T-helper 1 cell treated with Interleukin-12 subunit alpha and Interleukin-12 subunit beta and Interleukin-4 antibody, amounts not matched to agents 30 μg/mL and 1 μg/mL, for 36 hours (primary cell): ENCODE results near the gene RAD23B.
A peak's percentile ranks its signal among the peaks of the same experiment; 100 is the strongest.

ENCODE experiments used
- H3K27ac Mint-ChIP-seq: one replicate; pipeline ENCODE4 v1.8.0; 2021; ENCODE audit warnings: mild to moderate bottlenecking, mixed read lengths
- H3K27me3 Mint-ChIP-seq: one replicate; pipeline ENCODE4 v1.8.0; 2021; ENCODE audit warnings: low read depth, mixed read lengths
- H3K36me3 Mint-ChIP-seq: one replicate; pipeline ENCODE4 v1.8.0; 2021; ENCODE audit warnings: low read depth, mixed read lengths
- H3K4me1 Mint-ChIP-seq: one replicate; pipeline ENCODE4 v1.8.0; 2021; ENCODE audit warnings: low read depth, mixed read lengths
- H3K4me3 Mint-ChIP-seq: one replicate; pipeline ENCODE4 v1.8.0; 2021; ENCODE audit warnings: mild to moderate bottlenecking, moderate library complexity, mixed read lengths
- H3K9me3 Mint-ChIP-seq: one replicate; pipeline ENCODE4 v1.8.0; 2021; ENCODE audit warnings: mixed read lengths

RAD23B gene

GRCh38 chr9:107282759-107283622 is at the start of gene RAD23B:
RAD23B (plus strand) TSS chr9:107283279; CDS start chr9:107283630, 351 bp downstream.
- H3K36me3 Mint-ChIP-seq, result peaks cover 3% of the 10 kb centered on the region
- peak within 1 kb of the TSS; percentile 97 for H3K4me3 Mint-ChIP-seq
- peak within 1 kb of the TSS; percentile 94 for H3K27ac Mint-ChIP-seq

GRCh38 chr9:107235765-107236442 is 47.2 kb upstream of the RAD23B start:
- Mint-ChIP-seq H3K27ac (no peak overlapping the region), H3K36me3 (no peaks in the 10 kb centered on the region), H3K4me3 (no peak overlapping the region), H3K9me3 (no peaks in the 10 kb centered on the region), H3K4me1 (no peaks in the 10 kb centered on the region), H3K27me3 (peaks cover 30% of the 10 kb centered on the region)

More at GRCh38 chr9:107282759-107283622, at the start of gene RAD23B:
- H3K4me1 Mint-ChIP-seq, result peaks cover 34% of the 10 kb centered on the region
- H3K9me3 Mint-ChIP-seq, result no peaks in the 10 kb centered on the region
- no peaks in the 10 kb centered on the region for H3K27me3 Mint-ChIP-seq

- H3K36me3 Mint-ChIP-seq, result no peaks in the 10 kb centered on the region
- no peak overlapping the region for H3K27ac Mint-ChIP-seq
- peaks cover 5% of the 10 kb centered on the region for H3K4me1 Mint-ChIP-seq
Measured at GRCh38 chr9:107237873-107238272, 45.2 kb upstream of the RAD23B start.

GRCh38 chr9:107239474-107239873 is 43.6 kb upstream of the RAD23B start:
- no peak overlapping the region for H3K27ac Mint-ChIP-seq
- H3K9me3 Mint-ChIP-seq, result no peaks in the 10 kb centered on the region
- H3K27me3 Mint-ChIP-seq, result peaks cover 11% of the 10 kb centered on the region
- no peak overlapping the region for H3K4me3 Mint-ChIP-seq
- peaks cover 13% of the 10 kb centered on the region for H3K4me1 Mint-ChIP-seq
- no peaks in the 10 kb centered on the region for H3K36me3 Mint-ChIP-seq

More at GRCh38 chr9:107237873-107238272, 45.2 kb upstream of the RAD23B start:
- Mint-ChIP-seq H3K27me3 (peaks cover 14% of the 10 kb centered on the region), H3K4me3 (no peak overlapping the region), H3K9me3 (no peaks in the 10 kb centered on the region)

- Mint-ChIP-seq H3K27me3 (peaks cover 11% of the 10 kb centered on the region), H3K4me1 (peaks cover 14% of the 10 kb centered on the region), H3K36me3 (no peaks in the 10 kb centered on the region), H3K27ac (no peak overlapping the region), H3K4me3 (no peak overlapping the region), H3K9me3 (no peaks in the 10 kb centered on the region)
Measured at GRCh38 chr9:107240260-107240659, 42.8 kb upstream of the RAD23B start.

GRCh38 chr9:107242073-107243030 is 40.7 kb upstream of the RAD23B start:
- no peak overlapping the region for H3K4me3 Mint-ChIP-seq
- H3K9me3 Mint-ChIP-seq, result peaks cover 2% of the 10 kb centered on the region
- no peak overlapping the region for H3K27ac Mint-ChIP-seq
- H3K4me1 Mint-ChIP-seq, result peaks cover 14% of the 10 kb centered on the region
- H3K36me3 Mint-ChIP-seq, result peaks cover 2% of the 10 kb centered on the region
- H3K27me3 Mint-ChIP-seq, result no peaks in the 10 kb centered on the region

GRCh38 chr9:107243742-107244141 is 39.3 kb upstream of the RAD23B start:
- Mint-ChIP-seq H3K4me1 (peaks cover 14% of the 10 kb centered on the region), H3K36me3 (peaks cover 2% of the 10 kb centered on the region), H3K27ac (peak overlapping the region; percentile 66), H3K4me3 (no peak overlapping the region), H3K27me3 (no peaks in the 10 kb centered on the region), H3K9me3 (peaks cover 2% of the 10 kb centered on the region)

- Mint-ChIP-seq H3K9me3 (peaks cover 2% of the 10 kb centered on the region), H3K4me1 (peaks cover 14% of the 10 kb centered on the region), H3K27me3 (no peaks in the 10 kb centered on the region), H3K27ac (no peak overlapping the region), H3K36me3 (peaks cover 2% of the 10 kb centered on the region), H3K4me3 (no peak overlapping the region)
Measured at GRCh38 chr9:107246259-107247254, 36.5 kb upstream of the RAD23B start.

- H3K27ac Mint-ChIP-seq, result no peak overlapping the region
- peaks cover 12% of the 10 kb centered on the region for H3K27me3 Mint-ChIP-seq
- H3K4me1 Mint-ChIP-seq, result peaks cover 8% of the 10 kb centered on the region
- H3K9me3 Mint-ChIP-seq, result peaks cover 2% of the 10 kb centered on the region
- peaks cover 2% of the 10 kb centered on the region for H3K36me3 Mint-ChIP-seq
- no peak overlapping the region for H3K4me3 Mint-ChIP-seq
Measured at GRCh38 chr9:107248714-107249113, 34.4 kb upstream of the RAD23B start.

- H3K27ac Mint-ChIP-seq, result no peak overlapping the region
- peaks cover 15% of the 10 kb centered on the region for H3K27me3 Mint-ChIP-seq
- H3K9me3 Mint-ChIP-seq, result peaks cover 2% of the 10 kb centered on the region
- H3K4me3 Mint-ChIP-seq, result no peak overlapping the region
- peaks cover 4% of the 10 kb centered on the region for H3K4me1 Mint-ChIP-seq
- H3K36me3 Mint-ChIP-seq, result peaks cover 2% of the 10 kb centered on the region
Measured at GRCh38 chr9:107249131-107249533, 33.9 kb upstream of the RAD23B start.

- Mint-ChIP-seq H3K9me3 (peaks cover 2% of the 10 kb centered on the region), H3K27me3 (peaks cover 19% of the 10 kb centered on the region), H3K4me3 (no peak overlapping the region), H3K36me3 (peaks cover 2% of the 10 kb centered on the region), H3K27ac (no peak overlapping the region), H3K4me1 (no peaks in the 10 kb centered on the region)
Measured at GRCh38 chr9:107249665-107250285, 33.3 kb upstream of the RAD23B start.

- Mint-ChIP-seq H3K27me3 (peaks cover 23% of the 10 kb centered on the region), H3K4me1 (no peaks in the 10 kb centered on the region), H3K27ac (no peak overlapping the region), H3K36me3 (no peaks in the 10 kb centered on the region), H3K9me3 (no peaks in the 10 kb centered on the region), H3K4me3 (no peak overlapping the region)
Measured at GRCh38 chr9:107251756-107252322, 31.2 kb upstream of the RAD23B start.

- H3K4me3 Mint-ChIP-seq, result no peak overlapping the region
- H3K36me3 Mint-ChIP-seq, result no peaks in the 10 kb centered on the region
- H3K27me3 Mint-ChIP-seq, result peaks cover 26% of the 10 kb centered on the region
- H3K27ac Mint-ChIP-seq, result no peak overlapping the region
- H3K4me1 Mint-ChIP-seq, result no peaks in the 10 kb centered on the region
- no peaks in the 10 kb centered on the region for H3K9me3 Mint-ChIP-seq
Measured at GRCh38 chr9:107258919-107259318, 24.2 kb upstream of the RAD23B start.
